ENCODE data around the gene IFITM2.
"Not testable (repeated sequence)": the region's sequence is repeated elsewhere in the genome, so short reads cannot be mapped to it uniquely, and the experiment has no call there.

Gene IFITM2

DNA sequence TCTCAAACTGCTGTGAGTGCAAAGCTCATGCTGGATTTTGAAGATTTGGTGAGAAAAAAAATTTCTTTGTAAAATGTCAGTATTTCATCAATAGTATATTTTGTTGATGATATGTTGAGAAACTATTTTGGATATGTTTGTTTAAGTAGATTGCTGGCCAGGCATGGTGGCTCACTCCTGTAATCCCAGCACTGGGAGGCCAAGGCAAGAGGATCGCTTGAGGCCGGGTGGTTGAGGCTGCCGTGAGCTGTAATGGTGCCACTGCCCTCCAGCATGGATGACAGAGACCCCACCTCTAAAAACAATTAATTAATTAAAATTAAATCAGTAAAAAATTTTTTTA is 19.9 kb downstream of the IFITM2 start:
- DNase-seq, result no peak

- DNase-seq, result no peak
These were observed 20.4 kb downstream of the IFITM2 start for GRCh38 chr11:328012-328411.

DNA sequence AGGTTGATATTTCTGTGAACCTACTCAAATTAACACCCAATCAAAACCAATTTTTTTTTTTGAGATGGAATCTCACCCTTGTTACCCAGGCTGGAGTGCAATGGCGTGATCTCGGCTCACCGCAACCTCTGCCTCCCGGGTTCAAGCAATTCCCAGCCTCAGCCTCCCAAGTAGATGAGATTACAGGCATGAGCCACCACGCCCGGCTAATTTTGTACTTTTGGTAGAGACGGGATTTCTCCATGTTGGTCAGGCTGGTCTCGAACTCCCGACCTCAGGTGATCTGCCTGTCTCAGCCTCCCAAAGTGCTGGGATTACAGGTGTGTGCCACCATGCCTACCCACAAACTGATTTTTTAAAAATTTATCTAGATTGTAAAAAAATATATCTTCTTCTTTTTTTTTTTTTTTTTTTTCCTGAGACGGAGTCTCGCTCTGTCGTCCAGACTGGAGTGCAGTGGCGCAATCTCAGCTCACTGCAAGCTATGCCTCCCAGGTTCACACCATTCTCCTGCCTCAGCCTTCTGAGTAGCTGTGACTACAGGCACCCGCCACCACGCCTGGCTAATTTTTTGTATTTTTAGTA is 21.0 kb downstream of the IFITM2 start:
- DNase-seq, result not testable (repeated sequence)

- DNase-seq, result no peak
These were observed 22.3 kb downstream of the IFITM2 start for GRCh38 chr11:329886-330253.

DNA sequence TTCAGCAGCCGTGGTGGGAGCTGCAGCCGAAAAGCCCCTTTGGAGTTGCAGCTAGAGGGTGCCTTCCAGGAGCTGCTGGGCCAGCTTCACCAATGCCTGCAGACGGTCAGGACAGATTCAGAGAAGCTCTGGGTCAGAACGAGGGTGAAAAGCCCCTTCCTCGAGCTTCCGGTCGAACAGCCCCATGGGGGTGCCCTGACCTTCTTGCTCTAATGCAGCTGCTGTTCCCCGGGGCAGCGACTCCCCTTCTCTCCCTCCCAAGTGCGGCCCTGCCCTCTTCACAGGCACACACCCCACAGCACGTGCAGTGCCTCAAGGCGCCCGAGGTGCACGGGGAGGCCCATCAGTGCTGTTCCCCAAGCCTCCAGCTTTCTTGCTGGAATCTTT is 22.7 kb downstream of the IFITM2 start:
- DNase-seq, result no peak

- no peak for DNase-seq
These were observed 23.2 kb downstream of the IFITM2 start for GRCh38 chr11:330694-331357.

DNA sequence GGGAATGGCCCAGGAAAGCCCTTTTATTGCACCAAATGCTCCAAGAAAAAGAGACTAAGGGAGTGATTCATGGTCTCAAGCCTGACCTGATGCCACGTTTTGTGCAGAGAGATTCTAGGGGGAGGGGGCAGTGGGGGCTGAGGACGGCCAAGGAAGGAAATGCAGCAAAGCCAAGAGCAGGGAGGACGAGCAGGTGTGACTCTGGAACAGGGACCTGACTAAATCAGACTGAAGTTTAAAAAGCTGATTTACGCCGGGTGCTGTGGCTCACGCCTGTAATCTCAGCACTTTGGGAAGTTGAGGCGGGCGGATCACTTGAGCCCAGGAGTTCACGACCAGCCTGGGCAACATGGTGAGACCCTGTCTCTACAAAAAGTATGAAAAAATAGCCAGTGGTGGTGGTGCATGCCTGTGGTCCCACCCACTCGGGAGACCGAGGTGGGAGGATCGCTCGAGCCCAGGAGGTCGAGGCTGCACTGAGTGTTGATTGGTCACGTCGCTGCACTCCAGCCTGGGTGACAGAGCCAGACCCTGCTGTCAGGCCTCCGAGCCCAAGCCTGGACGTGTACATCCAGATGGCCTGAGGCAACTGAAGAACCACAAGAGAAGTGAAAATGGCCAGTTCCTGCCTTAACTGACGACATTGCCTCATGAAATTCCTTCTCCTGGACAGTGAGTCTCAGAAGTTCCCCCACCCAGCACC is 23.9 kb downstream of the IFITM2 start:
- no peak for DNase-seq

DNA sequence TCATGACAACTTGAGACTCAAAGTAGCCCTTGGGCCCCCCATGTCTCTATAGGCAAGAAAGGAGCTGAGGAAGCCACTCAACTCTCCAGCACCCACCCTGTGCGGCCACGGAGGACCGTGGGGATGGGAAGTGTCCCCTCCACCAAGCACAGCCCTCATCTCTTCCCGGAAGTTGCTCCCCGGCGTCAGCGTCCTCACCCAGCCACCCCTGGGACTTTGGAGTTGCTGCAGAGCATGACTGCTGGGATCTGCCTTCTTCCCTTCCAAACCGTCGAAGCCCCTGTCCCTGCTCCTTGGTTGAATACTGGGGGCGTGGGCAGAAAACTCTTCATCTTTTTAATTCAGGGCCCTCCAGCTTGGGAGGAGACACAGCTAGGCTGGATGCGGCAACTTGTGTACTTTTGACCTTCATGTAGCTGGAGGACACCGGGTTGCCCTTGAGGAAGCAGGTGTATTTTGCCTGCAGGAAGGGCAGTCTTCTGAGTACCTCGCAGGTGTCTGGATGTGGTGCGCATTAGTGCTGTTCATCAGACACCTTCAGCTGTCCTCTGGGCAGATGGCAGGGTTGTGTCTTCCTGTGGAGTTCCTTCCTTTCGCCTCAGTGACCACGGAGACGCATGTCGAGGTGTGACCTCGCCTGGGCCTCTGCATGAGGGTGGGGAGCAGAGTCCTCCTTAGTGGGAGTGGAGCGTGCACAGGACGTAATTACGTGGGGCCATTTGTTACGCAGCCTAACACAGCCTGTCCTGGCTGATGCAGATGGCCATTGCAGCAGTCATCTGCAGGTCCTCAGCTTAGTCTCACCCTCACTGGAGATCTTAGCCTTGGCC is 25.2 kb downstream of the IFITM2 start:
- no peak for DNase-seq

DNA sequence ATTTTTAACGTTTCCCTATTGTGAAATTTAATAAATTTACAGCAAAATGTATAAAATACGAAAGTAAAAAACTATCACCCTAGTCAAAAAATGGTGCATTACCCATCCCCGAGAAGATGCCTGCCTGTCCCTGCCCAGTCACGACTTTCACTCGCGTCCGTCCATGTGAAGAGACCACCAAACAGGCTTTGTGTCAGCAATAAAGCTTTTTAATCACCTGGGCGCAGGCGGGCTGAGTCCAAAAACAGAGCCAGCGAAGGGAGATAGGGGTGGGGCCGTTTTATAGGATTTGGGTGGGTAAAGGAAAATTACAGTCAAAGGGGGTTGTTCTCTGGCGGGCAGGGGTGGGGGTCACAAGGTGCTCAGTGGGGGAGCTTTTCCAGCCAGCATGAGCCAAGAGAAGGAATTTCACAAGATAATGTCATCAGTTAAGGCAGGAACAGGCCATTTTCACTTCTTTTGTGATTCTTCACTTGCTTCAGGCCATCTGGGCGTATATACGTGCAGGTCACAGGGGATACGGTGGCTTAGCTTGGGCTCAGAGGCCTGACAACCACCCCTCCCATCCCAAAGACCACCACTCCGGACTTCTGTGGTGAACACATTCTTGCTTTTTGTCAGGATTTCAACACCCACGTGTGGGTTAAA is 26.1 kb downstream of the IFITM2 start:
- DNase-seq, result not testable (repeated sequence)

DNA sequence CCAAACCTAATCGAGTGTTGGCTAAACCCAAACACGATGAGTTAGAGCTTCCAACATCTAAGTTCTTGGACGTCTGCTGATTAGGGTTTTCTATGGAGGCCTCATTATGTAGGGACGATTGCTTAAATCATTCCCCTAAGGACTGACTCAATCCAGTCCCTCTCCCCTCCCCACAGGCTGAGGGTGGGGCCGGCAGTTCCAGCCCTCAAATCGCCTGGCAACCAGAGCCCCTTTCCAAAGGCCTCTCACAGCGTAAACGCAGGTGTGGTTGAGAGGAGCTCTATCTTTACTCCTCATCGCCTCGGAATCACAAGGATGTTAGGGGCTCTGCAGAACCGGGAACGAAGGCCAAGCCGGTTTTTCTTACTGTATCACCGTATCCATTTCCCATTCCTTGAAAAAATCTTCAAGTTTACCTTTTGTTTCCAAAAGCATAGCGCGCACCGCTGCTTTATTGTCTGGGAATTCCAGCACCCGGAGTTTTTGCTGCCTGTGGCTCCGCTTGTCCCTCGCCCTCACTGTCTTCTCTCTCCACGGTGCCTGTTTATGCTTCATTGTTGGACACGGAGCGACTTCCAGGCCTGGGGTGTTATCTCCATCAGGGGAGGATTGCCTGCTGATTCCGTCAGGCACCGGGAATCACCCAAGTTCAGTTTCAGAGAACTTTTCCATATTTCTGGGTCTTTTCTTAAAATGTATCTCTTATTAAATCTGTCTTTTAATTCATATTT is 26.8 kb downstream of the IFITM2 start:
- no peak for DNase-seq

- DNase-seq, result no peak
These were observed 28.4 kb downstream of the IFITM2 start for GRCh38 chr11:335779-336658.

DNA sequence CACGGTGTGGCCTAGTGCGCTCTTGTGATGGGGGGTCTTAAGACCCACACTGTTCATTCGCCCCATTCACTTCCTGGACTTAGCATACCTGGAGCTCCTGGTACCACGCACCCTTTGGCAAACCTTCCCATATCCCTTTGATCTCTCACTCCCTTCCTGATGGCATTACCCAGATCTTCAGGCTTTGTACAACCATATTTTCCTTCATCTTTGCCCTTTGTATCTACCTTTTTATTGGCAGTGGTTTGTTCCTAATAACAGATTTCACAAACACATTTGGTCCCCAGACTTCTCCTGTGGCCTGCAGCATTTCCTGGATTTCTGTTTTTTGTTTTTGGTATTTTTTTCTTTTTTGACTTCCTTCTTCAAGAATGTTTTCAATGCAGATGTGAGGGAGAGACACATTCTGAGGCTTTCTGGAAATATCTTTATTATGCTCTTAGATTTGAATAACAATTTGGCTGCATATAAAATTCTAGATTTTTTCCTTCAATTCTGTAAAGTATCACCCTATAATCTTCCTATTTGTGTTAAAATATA is 29.1 kb downstream of the IFITM2 start:
- no peak for DNase-seq

- DNase-seq, result no peak
These were observed 30.1 kb downstream of the IFITM2 start for GRCh38 chr11:337711-338110.

DNA sequence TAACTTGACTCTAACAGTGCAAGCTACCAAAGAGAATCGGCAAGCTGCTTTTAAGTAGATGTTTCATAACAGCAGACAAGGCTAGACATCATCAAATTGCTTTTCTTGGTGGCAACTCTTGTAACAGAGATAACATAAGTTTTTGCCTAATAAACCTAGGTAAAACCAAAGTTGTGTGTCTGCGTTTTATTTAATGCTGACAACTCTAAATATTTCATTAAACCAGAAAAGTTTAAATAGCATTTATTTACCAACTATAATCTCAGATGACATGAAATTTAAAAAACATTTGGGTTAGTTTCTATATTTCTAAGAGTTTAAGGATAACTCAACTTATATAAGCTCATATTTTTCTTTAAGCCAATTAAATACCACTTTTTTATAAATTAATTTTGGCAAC is 32.3 kb downstream of the IFITM2 start:
- no peak for DNase-seq

DNA sequence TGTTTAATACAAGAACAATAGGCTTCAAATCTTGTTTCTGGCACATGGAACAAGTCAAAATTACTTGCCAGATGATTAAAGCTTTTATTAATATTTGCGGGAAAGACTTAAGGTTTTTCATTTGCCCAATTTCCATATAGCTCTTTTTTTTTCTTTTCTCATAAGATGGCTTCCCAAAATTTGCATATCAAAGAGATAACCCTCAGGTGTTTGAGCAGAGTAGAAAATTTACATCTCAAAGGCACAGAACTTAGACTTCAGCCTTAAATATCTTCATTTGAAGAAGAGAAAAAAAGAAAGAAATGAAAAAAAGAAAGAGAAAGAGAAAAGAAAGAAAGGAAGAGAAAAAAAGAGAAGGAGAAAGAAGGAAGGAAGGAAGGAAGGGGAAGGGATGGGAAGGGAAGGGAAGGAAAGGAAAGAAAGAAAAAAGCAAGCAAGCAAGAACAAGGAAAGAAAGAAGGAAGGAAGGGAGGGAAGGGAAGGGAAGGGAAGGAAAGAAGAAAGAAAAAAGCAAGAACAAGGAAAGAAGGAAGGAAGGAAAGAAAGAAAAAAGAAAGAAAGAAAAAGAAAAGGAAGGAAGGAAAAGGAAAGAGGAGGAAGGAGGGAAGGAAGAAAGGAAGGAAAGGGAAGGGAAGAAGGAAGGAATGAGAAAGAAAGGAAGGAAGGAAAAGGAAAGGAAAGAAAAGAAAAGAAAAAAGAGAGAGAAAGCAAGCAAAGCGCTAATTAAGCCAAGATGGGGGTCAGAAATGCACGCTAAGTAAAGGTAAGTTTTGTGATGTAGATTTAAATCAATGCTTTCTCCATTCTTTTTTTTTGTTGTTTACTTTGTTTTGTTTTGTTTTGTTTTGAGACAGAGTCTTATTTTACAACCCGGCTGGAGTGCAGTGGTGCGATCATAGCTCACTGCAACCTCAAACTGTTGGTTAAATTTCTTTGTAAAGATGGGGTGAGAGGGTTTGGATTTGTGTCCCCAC is 33.2 kb downstream of the IFITM2 start:
- no peak for DNase-seq

GRCh38 chr11:342328-342727 is 34.7 kb downstream of the IFITM2 start:
- no peak for DNase-seq

DNA sequence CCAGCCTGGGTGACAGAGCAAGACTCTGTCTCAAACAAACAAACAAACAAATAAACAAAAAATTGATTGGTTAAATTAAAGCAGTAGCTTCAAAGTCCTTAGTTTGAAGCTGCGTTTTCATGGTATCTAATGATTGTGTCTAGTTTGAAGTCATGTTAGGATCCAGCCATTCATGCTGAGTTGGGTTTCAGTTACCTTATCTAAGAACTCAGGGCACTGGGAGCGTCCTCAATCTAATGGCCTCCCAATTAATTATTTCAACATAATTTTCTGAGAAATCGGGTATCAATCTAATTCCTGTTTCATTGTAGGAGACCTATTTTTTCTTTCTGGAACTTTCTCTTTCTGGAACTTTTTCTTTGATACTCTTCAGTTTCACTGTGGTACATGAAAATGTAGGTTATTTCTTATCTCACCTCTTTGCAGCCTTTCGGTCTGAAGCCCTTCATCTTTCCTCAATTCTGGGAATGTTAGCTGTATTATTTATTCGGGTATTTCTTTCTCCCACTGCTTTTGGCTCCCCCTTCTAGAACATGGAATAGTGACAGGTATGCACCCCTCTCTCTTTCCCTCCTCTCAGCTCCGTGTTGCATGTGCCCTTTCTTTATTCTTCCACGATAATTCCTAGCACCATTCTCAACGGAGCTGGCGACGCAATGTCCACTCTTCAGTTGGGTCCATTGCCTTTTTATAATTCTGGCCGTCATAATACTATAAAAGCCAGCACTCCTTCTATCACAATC is 37.4 kb downstream of the IFITM2 start:
- no peak for DNase-seq

GRCh38 chr11:346529-346928 is 38.9 kb downstream of the IFITM2 start:
- no peak for DNase-seq
